ENCODE measurements around the gene CCZ1B. TPM values are rescaled to one million over a fixed set of nuclear protein-coding genes. Genes with fewer than 3 reads are reported as not detected.
A peak's percentile ranks its signal among the peaks of the same experiment; 100 is the strongest.
"Not testable (repeated sequence)": the region's sequence is repeated elsewhere in the genome, so short reads cannot be mapped to it uniquely, and the experiment has no call there.

CCZ1B gene
- polyA plus RNA-seq, 1 donor, result 86.6 TPM

- DNase-seq, result no peak
Observed at GRCh38 chr7:6833636-6834035, 7.6 kb upstream of the CCZ1B start.

- no peak for DNase-seq
Observed at GRCh38 chr7:6831018-6831725, 5.1 kb upstream of the CCZ1B start.

DNA sequence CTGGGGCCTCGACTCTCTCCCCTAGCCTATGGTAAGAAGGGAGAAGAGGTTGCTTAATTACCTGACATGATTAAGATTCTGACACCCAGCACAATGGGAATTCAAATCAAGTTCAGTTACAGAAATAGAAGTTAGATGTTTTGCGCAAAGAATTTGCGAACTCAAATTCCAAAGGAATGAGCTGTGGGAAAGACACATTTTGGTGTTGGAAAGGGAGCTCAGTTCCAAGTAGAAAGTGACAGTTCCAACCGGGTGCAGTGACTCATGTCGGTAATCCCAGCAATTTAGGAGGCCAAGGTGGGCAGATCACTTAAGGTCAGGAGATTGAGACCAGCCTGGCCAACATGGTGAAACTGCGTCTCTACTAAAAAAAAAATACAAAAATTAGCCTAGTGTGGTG, 4.0 kb upstream of the CCZ1B start:
- DNase-seq, result not testable (repeated sequence)

DNA sequence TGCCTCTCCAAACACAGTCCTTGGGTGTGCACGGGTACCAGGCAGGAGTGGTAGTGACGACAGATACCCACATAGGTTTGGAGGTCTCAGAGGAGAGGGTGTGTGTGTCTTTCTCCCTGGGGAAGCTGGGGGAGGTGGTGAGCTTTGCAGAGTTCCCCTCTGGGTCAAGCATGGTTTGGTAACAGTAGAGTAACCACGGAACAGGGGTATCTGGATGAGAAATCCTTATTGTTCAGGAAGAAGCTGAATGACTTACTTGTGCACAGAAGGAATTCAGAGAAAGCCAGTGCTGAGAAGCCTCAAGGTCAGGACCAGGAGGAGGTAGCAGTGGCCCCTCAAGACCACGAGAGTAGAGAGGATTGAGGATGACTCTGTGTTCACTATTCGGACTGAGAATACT, 3.5 kb upstream of the CCZ1B start:
- DNase-seq, result not testable (repeated sequence)

GRCh38 chr7:6827180-6827579, 1.1 kb upstream of the CCZ1B start:
- not testable (repeated sequence) for DNase-seq

- DNase-seq, result not testable (repeated sequence)
Observed at GRCh38 chr7:6825236-6826125, 594 bp downstream of the CCZ1B start.

DNA sequence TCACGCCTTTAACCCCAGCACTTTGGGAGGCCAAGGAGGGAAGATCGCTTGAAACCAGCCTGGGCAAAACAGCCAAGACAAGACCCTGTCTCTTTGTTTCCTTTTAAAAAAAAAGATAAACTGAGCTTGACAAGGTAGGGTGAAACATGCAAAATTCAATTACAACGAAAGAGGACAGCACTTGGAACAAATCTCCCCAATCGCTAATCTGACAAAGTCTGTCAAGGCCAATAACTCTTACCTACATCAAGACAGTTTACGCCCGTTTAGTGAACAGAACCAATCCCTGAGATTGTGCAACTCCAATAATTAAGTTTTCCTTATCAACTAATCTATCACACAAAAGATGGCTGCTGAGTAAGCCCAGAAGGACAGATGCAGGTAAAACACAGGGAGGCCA, 4.5 kb downstream of the CCZ1B start:
- not testable (repeated sequence) for DNase-seq

- DNase-seq, result peak; percentile 10
Observed at GRCh38 chr7:6815470-6815869, 10.6 kb downstream of the CCZ1B start.

DNA sequence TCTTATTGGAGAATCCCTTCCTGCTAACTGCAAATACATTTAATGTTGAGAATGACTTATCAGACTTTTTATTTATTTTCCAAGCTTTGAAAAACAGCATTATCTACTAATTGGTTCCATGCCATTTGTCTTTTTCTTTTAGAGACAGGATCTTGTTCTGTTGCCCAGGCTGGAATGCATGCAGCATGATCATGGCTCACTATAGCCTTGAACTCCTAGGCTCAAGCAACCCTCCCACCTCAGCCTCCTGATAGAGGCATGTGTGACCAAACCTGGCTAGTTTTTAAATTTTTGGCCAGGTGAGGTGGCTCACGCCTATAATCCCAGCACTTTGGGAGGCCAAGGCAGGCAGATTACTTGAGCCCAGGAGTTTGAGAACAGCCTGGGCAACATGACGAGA, 13.1 kb downstream of the CCZ1B start:
- DNase-seq, result not testable (repeated sequence)

DNA sequence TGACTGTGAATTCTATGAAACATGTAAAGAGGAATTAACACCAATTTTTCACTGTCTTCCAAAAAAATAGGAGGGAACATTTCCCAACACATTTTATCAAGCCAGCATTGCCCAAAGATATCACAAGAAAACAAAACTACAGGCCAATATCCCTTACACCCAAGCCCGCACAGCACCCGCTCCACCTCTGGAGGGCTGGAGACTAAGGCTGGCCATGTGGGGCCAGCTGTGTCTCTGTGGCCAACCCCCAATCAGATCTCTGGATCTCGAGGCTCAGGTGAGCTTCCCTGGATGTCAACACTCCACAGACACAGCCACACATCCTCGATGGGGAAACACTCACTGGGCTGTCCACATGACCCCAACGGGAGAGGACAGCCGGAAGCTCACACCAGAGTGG, 18.1 kb downstream of the CCZ1B start:
- DNase-seq, result not testable (repeated sequence)

DNA sequence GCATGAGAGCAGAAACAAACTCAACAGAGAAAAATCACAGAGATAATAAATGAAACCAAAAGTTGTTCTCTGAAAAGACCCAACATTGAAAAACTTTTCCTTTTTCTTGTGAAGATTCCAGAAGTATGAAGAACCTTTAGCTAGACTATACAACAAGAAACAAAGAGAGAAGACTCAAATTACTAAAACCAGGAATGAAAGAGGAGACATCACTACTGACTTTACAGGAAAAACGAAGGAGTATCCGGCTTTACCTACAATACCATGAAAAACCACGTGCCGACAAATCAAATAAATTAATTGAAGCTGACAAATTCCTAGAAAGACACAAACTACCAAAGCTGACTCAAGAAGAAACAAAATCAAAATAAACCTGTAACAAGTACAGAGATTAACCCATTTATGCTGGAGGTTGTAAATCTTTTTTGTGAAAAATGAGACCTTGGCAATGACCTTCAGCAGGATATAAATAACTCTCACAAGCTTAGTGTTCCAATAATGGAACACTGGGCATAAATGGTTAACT, 18.6 kb downstream of the CCZ1B start:
- not testable (repeated sequence) for DNase-seq

GRCh38 chr7:6800331-6800730, 25.7 kb downstream of the CCZ1B start:
- DNase-seq, result not testable (repeated sequence)

DNA sequence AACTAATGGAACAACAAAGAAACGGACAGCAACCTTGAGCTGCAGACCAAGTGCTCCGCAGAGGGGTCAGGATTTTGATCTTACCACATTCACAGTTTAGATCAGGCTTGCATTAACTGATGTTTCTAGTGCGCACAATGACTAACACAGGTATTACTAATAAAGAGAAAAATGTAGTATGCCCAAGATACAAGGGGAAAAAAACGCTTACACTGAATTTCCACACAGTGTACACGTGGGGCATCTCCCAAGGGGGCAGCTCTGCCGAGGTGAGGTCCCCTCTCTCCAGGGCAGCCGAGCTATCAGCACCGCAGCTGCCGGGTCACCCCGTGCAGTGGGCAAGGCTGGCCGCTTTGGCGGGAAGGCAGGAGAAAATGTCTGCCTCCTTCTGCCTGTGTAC, 26.2 kb downstream of the CCZ1B start:
- not testable (repeated sequence) for DNase-seq

DNA sequence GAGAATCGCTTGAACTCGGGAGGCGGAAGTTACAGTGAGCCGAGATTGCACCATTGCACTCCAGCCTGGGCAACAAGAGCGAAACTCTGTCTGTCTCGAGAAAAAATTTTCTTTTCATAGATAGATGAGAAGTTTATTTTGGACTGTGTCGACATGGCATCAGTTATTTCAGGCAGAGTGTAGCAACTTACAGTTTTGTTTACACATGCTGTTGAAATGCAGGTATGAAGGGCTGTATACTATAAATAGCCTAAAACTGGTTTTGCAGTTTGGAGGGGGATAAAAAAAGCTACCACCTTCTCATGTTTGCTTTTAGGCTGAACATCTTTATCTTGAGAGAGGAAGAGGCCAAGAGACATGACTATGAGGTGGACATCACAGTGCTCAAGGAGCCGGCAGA, 28.0 kb downstream of the CCZ1B start:
- DNase-seq, result not testable (repeated sequence)

DNA sequence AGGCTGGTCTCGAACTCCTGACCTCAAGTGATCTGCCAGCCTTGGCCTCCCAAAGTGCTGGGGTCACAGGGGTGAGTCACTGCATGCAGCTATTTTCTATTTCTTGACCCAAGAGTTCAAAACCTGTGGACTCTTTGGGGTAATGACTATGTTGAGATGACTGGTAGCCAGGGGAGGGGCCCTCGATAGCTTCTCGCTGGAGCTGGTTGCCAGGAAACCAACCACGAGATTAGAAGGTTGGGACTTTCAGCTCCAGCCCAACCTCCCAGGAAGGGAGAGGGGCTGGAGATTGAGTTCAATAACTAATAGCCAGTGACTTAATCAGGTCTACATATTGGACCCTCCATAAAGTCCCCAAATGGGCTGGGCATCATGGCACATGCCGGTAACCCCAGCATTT, 28.9 kb downstream of the CCZ1B start:
- not testable (repeated sequence) for DNase-seq

DNA sequence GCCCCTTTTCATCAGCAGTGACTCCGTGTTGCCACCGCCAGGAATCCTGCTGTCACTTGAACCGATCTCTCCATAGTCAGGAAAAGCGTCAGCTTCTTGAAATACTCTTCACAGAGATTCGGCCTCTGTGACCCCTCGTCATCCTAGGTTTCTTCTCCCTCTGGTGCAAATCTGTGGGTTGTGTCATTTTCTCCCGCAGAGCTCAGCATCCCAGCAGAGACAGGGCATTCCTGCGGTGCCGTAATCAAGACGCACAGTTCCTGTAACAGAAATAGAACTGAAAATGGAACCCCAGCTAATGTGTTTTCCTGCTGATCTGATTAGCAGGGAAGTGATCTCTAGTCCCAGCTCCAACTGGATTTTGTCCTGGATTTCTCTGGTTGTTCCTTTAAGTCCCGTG, 31.8 kb downstream of the CCZ1B start:
- not testable (repeated sequence) for DNase-seq

GRCh38 chr7:6792113-6792872, 33.8 kb downstream of the CCZ1B start:
- peak; percentile 29 for DNase-seq

DNA sequence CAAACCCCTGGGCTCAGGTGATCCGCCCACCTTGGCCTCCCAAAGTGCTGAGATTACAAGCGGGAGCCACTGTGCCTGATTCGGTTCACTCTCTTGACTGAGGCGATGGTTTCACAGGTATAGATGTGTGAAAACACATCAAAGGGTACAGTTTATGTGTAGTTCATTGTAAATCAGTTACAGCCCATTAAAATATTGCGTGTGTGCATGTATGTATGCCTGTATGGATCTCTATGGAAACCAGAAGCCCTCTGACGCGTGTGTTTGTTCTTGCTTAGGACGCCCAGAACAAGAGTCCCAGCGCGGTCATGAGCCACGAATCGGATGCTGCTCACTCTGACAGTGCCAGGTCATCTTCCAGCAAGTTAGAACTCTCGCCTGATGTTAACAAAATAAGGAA, 36.7 kb downstream of the CCZ1B start:
- DNase-seq, result not testable (repeated sequence)

- DNase-seq, result not testable (repeated sequence)
Observed at GRCh38 chr7:6781581-6781980, 44.5 kb downstream of the CCZ1B start.

DNA sequence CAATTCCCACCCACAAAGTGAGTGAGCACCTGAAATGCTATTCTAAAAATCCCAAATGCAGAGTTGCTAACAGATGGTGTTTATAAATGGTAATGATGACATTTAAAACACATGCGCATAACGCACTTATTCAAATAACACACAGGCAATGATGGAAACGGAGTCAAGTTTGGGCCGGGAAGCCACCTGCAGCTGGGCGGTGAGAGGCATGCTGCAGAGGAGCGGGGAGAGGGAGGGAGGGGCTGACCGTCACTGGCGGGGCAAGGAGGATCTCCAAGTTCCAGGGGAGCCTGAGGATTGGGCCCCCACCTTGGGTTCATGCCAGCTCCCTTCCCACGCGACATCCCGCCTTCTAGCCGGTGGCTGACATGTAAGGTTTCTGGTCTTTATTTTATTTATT, 64.9 kb downstream of the CCZ1B start:
- DNase-seq, result not testable (repeated sequence)

DNA sequence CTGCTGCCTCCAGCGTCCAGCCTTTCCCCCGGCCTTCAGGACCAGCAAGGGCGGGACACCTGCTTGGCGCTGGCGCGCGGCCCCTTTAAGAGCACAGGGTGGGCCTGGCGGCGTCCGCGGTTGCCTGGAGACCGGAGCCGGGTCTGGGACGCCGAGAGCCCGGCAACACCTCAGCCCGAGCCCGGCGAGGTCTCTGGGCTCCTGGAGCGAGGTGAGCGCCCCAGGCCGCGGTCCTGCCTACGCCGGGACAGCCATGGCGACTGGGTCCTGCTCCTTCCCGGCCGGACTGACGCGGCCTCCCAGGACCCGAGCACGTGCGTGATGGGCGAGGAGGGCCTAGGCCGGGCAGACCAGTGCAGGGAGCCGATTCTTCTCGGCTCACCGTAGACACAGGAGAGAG, 72.1 kb downstream of the CCZ1B start, which contains the start of gene RSPH10B2:
Gene RSPH10B2, plus strand, starts transcription at position 140 of the 400 bp plus-strand sequence. CDS start 3,575 bp downstream, outside the sequence.
- DNase-seq, result not testable (repeated sequence)

- DNase-seq, result not testable (repeated sequence)
Observed at GRCh38 chr7:6750173-6750572, 75.9 kb downstream of the CCZ1B start.
